Measurements from ENCODE around the gene NBPF6.
"Not testable (repeated sequence)": the region's sequence is repeated elsewhere in the genome, so short reads cannot be mapped to it uniquely, and the experiment has no call there.

Gene NBPF6
- total RNA-seq, result 0 reads per million in 4 experiments

GRCh38 chr1:108450043-108450442 lies at the start of gene NBPF6:
Gene NBPF6 (plus strand): TSS chr1:108450343. CDS start chr1:108450602, 259 bp downstream.
- not testable (repeated sequence) for DNase-seq

GRCh38 chr1:108411098-108411833 lies 38.9 kb upstream of the NBPF6 start:
- DNase-seq, result not testable (repeated sequence)

GRCh38 chr1:108420129-108420528 lies 30.0 kb upstream of the NBPF6 start:
- DNase-seq, result not testable (repeated sequence)

- DNase-seq, result not testable (repeated sequence)
Measured at GRCh38 chr1:108421061-108421916, 28.9 kb upstream of the NBPF6 start.

GRCh38 chr1:108426877-108427276 lies 23.3 kb upstream of the NBPF6 start:
- not testable (repeated sequence) for DNase-seq

GRCh38 chr1:108432002-108432401 lies 18.1 kb upstream of the NBPF6 start:
- DNase-seq, result not testable (repeated sequence)

GRCh38 chr1:108433404-108433803 lies 16.7 kb upstream of the NBPF6 start:
- DNase-seq, result not testable (repeated sequence)

GRCh38 chr1:108438536-108438935 lies 11.6 kb upstream of the NBPF6 start:
- DNase-seq, result not testable (repeated sequence)

GRCh38 chr1:108454521-108454920 lies 4.4 kb downstream of the NBPF6 start:
- DNase-seq, result not testable (repeated sequence)

- DNase-seq, result not testable (repeated sequence)
Measured at GRCh38 chr1:108458661-108459060, 8.5 kb downstream of the NBPF6 start.

- not testable (repeated sequence) for DNase-seq
Measured at GRCh38 chr1:108461758-108462157, 11.6 kb downstream of the NBPF6 start.

GRCh38 chr1:108463962-108464361 lies 13.8 kb downstream of the NBPF6 start:
- DNase-seq, result not testable (repeated sequence)

GRCh38 chr1:108466166-108466565 lies 16.0 kb downstream of the NBPF6 start:
- DNase-seq, result not testable (repeated sequence)

- not testable (repeated sequence) for DNase-seq
Measured at GRCh38 chr1:108467155-108467554, 17.0 kb downstream of the NBPF6 start.

GRCh38 chr1:108470750-108471149 lies 20.6 kb downstream of the NBPF6 start:
- not testable (repeated sequence) for DNase-seq

GRCh38 chr1:108474516-108474915 lies 24.4 kb downstream of the NBPF6 start:
- not testable (repeated sequence) for DNase-seq

GRCh38 chr1:108478429-108479015 lies 28.4 kb downstream of the NBPF6 start:
- DNase-seq, result no peak

GRCh38 chr1:108482708-108483107 lies 32.6 kb downstream of the NBPF6 start:
- DNase-seq, result no peak

- DNase-seq, result not testable (repeated sequence)
Measured at GRCh38 chr1:108485990-108486389, 35.8 kb downstream of the NBPF6 start.

- not testable (repeated sequence) for DNase-seq
Measured at GRCh38 chr1:108486707-108487106, 36.6 kb downstream of the NBPF6 start.

GRCh38 chr1:108495008-108495407 lies 44.9 kb downstream of the NBPF6 start:
- not testable (repeated sequence) for DNase-seq

GRCh38 chr1:108496856-108497255 lies 46.7 kb downstream of the NBPF6 start:
- not testable (repeated sequence) for DNase-seq

- DNase-seq, result no peak
Measured at GRCh38 chr1:108502138-108502537, 52.0 kb downstream of the NBPF6 start.

Measured in effector CD8-positive, alpha-beta T cell (primary cell).